AG04450 (cell line): ENCODE measurements around the gene MYO10. TPM values are rescaled to one million over a fixed set of nuclear protein-coding genes. Genes with fewer than 3 reads are reported as not detected.
"Not testable (repeated sequence)": the region's sequence is repeated elsewhere in the genome, so short reads cannot be mapped to it uniquely, and the experiment has no call there.

ENCODE experiments used
- CTCF ChIA-PET: fragments of 300-600, 350-600 bp; formaldehyde crosslinking; extraction: SDS; loops from one replicate; lab custom pipeline; 2022; ENCODE audit warnings: antibody characterized with exemption, inconsistent platforms; lab: Charles Lee
- POLR2A ChIA-PET: fragments of 350-600 bp; formaldehyde crosslinking; extraction: SDS; loops from one replicate; lab custom pipeline; 2021; ENCODE audit warnings: antibody characterized with exemption, inconsistent platforms; lab: Yijun Ruan, JAX
- DNase-seq: peaks from one replicate; pipeline ENCODE4 v3.0.0-alpha.2; 2011; ENCODE audit warnings: low read depth, low spot score
- H3K27ac ChIP-seq: one replicate; pipeline ENCODE4 v1.5.1; 2012; ENCODE audit warnings: low read depth, low read length, control low read depth
- H3K27me3 ChIP-seq: one replicate; pipeline ENCODE4 v1.6.0; 2012; ENCODE audit warnings: low read length; ENCODE audit not compliant: control insufficient read depth, insufficient read depth
- H3K4me3 ChIP-seq: 2 replicates; pipeline ENCODE4 v1.5.1; 2011; ENCODE audit warnings: mild to moderate bottlenecking, low read depth, low read length, control low read depth
- H3K9me3 ChIP-seq: 2 replicates; pipeline ENCODE4 v1.5.1; 2012; ENCODE audit warnings: low read length; ENCODE audit not compliant: control insufficient read depth, insufficient read depth
- polyA minus RNA-seq: library from RNA; depleted of rRNA, polyadenylated mRNA; stranded (reverse); fragments of >200 nt; gene quantifications from 2 replicates; pipeline ENCODE4 v1.2.3, GENCODE V29; 2011; rRNA and poly(A)+ RNA removed
- polyA plus RNA-seq: library from polyadenylated mRNA; depleted of rRNA; stranded (reverse); fragments of >200 nt; gene quantifications from 2 replicates; pipeline ENCODE4 v1.2.3, GENCODE V29; 2011; rRNA removed
- TF ChIP-seq, protein P1 (sequence below): IDR thresholded peaks from 2 replicates; pipeline ENCODE4 v1.5.1; 2011; ENCODE audit warnings: low read depth, low read length, control low read depth, inconsistent platforms

MYO10 gene
- polyA plus RNA-seq, result 37.0 and 56.1 TPM in 2 replicates
- polyA minus RNA-seq, result 118 and 132 TPM in 2 replicates

- ChIA-PET POLR2A (interaction anchor here (0.7 to 1.6 kb wide), 12 partner anchors 8 to 254 kb away, joined by 3 to 9 read pairs (median 3); no protein-coding TSS in a partner anchor), CTCF (interaction anchor here (0.9 to 2.1 kb wide), 4 partner anchors 9 to 254 kb away, joined by 4 to 19 read pairs (median 12); no protein-coding TSS in a partner anchor)
- DNase-seq, result peak; percentile 44
- Histone ChIP-seq H3K27ac (peak within 1 kb of the TSS; percentile 81), H3K27me3 (no peaks in the 10 kb centered on the region), H3K9me3 (no peaks in the 10 kb centered on the region), H3K4me3 (peak within 1 kb of the TSS; percentile 85)
- TF ChIP-seq, protein P1, sequence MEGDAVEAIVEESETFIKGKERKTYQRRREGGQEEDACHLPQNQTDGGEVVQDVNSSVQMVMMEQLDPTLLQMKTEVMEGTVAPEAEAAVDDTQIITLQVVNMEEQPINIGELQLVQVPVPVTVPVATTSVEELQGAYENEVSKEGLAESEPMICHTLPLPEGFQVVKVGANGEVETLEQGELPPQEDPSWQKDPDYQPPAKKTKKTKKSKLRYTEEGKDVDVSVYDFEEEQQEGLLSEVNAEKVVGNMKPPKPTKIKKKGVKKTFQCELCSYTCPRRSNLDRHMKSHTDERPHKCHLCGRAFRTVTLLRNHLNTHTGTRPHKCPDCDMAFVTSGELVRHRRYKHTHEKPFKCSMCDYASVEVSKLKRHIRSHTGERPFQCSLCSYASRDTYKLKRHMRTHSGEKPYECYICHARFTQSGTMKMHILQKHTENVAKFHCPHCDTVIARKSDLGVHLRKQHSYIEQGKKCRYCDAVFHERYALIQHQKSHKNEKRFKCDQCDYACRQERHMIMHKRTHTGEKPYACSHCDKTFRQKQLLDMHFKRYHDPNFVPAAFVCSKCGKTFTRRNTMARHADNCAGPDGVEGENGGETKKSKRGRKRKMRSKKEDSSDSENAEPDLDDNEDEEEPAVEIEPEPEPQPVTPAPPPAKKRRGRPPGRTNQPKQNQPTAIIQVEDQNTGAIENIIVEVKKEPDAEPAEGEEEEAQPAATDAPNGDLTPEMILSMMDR, result no peak
These were observed at the start of gene MYO10 for GRCh38 chr5:16936150-16936988. TSS of gene MYO10 (minus strand) at chr5:16936288. CDS start at chr5:16935808, 480 bp downstream.

- H3K27ac ChIP-seq, CTCF ChIA-PET: not testable (repeated sequence)
- POLR2A ChIA-PET, result interaction anchor here (0.6 kb wide), 1 partner anchor 150 kb away, joined by 4 read pairs; no protein-coding TSS in a partner anchor
These were observed 49.2 kb upstream of the MYO10 start for GRCh38 chr5:16985304-16985703.

GRCh38 chr5:16983972-16984371 lies 47.9 kb upstream of the MYO10 start:
- no peak for DNase-seq

More at GRCh38 chr5:16985304-16985703, 49.2 kb upstream of the MYO10 start:
- H3K9me3 ChIP-seq, H3K4me3 ChIP-seq, DNase-seq, H3K27me3 ChIP-seq: not testable (repeated sequence)

DNA sequence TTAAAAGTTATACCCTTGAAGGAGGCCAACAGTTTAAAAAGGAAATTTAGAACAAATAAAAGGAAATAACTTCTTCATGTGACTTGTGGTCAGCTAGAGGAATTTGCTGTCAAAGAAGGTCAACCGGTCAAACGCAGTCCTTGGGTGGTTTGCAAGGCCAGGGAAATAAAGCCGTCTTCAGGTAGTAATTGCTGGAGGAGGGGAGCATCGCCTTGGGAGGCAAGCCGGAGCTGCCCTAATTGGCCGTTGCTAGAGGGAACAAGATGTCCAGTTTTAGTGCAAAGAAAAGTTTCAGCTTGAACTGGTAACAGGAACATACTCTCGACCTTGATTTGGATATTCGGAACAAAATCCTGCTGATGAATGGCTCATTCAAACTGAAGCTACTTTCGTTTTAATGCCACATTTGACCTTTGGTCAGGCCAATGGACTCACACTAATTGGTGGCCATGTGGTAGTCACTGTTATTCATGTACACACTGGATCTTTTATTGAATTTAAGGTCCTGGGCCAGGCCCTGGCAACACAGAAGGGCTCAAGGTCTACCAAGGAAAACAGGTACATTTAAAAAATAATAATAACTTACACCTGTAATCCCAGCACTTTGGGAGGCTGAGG lies 47.0 kb upstream of the MYO10 start:
- Histone ChIP-seq H3K27ac (no peak overlapping the region), H3K9me3 (0 out of 2 replicates have a peak, but pooled peaks cover 2% of the 10 kb centered on the region), H3K27me3 (no peaks in the 10 kb centered on the region), H3K4me3 (no peak overlapping the region)
- ChIA-PET POLR2A (interaction anchor here (1.5 kb wide), 1 partner anchor 17 kb away, joined by 3 read pairs; no protein-coding TSS in a partner anchor), CTCF (interaction anchor here (0.7 kb wide), 1 partner anchor 12 kb away, joined by 3 read pairs; no protein-coding TSS in a partner anchor)
- DNase-seq, result no peak
- TF ChIP-seq, protein P1, result no peak

More at GRCh38 chr5:16983972-16984371, 47.9 kb upstream of the MYO10 start:
- H3K27me3 ChIP-seq, result no peaks in the 10 kb centered on the region
- ChIA-PET POLR2A (no interaction called here), CTCF (no interaction called here)
- H3K9me3 ChIP-seq, result 0 out of 2 replicates have a peak, but pooled peaks cover 2% of the 10 kb centered on the region
- no peak overlapping the region for H3K4me3 ChIP-seq
- no peak overlapping the region for H3K27ac ChIP-seq
- TF ChIP-seq, protein P1, result no peak

GRCh38 chr5:16981700-16982099 lies 45.6 kb upstream of the MYO10 start:
- Histone ChIP-seq H3K27me3 (no peaks in the 10 kb centered on the region), H3K9me3 (0 out of 2 replicates have a peak, but pooled peaks cover 2% of the 10 kb centered on the region), H3K27ac (no peak overlapping the region), H3K4me3 (no peak overlapping the region)
- ChIA-PET CTCF (interaction anchor here (0.7 to 1.1 kb wide), 2 partner anchors 24 to 48 kb away, joined by 3 to 5 read pairs; no protein-coding TSS in a partner anchor), POLR2A (interaction anchor here (0.6 to 1.5 kb wide), 3 partner anchors 18 to 64 kb away, joined by 3 to 9 read pairs (median 6); no protein-coding TSS in a partner anchor)
- DNase-seq, result no peak
- TF ChIP-seq, protein P1, result no peak
